Measurements from ENCODE around the gene MYL4. TPM values are rescaled to one million over a fixed set of nuclear protein-coding genes. Genes with fewer than 3 reads are reported as not detected.

Gene MYL4
- total and polyA plus RNA-seq, 10 of the 15 experiments (the other 5 are each of a cell fraction or from before 2014, with no cell fraction given): 0.23 to 1.6 (median 0.58) TPM; not detected in 3

DNA sequence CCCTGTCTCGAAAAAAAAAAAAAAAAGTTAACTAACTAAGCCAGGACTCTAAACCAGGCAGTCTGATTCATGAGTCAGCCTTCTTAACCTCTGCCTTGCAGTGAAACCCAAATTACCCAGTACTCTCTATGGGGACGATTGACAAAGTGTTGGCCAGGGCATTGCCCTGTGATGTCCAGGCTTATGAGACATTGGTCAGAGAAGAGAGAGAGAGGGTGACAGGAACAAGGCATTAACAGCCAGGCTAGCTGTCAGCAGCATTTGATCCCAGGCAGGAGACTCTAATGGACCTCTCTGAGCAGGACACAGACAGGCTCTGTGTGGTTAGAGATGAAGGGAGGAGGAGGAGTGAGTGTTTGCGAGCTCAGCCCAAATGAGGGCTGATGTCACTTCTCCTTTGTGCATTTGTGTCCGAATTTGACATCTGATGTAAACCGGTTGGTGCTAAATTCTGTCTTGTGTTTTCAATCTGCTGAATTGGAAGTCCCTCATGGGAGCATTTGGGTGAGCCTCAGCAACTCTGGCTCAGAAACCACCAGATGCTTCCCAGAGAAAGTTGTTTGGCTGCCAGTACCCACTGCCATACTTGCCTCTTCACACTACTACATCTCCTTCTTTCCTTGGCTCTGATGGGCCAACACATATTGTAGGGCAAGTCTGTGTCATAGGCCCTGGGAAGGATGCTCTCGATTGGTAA is 4.3 kb upstream of the MYL4 start (continued):
- TF ChIP-seq FOS (IDR thresholded peaks at IDR 0.05; ENCODE audit: borderline replicate concordance, extremely low read depth, insufficient read length): no peak
- no peak for TF ChIP-seq PML (IDR thresholded peaks at IDR 0.05; ENCODE audit: low read length)
- 0 out of 2 replicates have a peak, but pooled peaks have one; percentile 12 for TF ChIP-seq HDGF (IDR thresholded peaks at IDR 0.05)
- TF ChIP-seq, protein P1, sequence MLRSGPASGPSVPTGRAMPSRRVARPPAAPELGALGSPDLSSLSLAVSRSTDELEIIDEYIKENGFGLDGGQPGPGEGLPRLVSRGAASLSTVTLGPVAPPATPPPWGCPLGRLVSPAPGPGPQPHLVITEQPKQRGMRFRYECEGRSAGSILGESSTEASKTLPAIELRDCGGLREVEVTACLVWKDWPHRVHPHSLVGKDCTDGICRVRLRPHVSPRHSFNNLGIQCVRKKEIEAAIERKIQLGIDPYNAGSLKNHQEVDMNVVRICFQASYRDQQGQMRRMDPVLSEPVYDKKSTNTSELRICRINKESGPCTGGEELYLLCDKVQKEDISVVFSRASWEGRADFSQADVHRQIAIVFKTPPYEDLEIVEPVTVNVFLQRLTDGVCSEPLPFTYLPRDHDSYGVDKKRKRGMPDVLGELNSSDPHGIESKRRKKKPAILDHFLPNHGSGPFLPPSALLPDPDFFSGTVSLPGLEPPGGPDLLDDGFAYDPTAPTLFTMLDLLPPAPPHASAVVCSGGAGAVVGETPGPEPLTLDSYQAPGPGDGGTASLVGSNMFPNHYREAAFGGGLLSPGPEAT (IDR thresholded peaks at IDR 0.05; ENCODE audit: low read depth): no peak
- TF ChIP-seq LARP7 (IDR thresholded peaks at IDR 0.05): 0 out of 2 replicates have a peak, but pooled peaks have one; percentile 18
- TF ChIP-seq MEF2A (IDR thresholded peaks at IDR 0.05; ENCODE audit: insufficient read depth, low read depth, low read length): no peak
- no peak for TF ChIP-seq NR2C2 (IDR thresholded peaks at IDR 0.05; ENCODE audit: borderline replicate concordance, control insufficient read depth, insufficient read length, low read depth)
- TF ChIP-seq, protein P2, sequence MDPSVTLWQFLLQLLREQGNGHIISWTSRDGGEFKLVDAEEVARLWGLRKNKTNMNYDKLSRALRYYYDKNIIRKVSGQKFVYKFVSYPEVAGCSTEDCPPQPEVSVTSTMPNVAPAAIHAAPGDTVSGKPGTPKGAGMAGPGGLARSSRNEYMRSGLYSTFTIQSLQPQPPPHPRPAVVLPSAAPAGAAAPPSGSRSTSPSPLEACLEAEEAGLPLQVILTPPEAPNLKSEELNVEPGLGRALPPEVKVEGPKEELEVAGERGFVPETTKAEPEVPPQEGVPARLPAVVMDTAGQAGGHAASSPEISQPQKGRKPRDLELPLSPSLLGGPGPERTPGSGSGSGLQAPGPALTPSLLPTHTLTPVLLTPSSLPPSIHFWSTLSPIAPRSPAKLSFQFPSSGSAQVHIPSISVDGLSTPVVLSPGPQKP (IDR thresholded peaks at IDR 0.05; ENCODE audit: low read depth, low read length): no peak
- TF ChIP-seq KLF5 (IDR thresholded peaks at IDR 0.05; ENCODE audit: partially characterized antibody): no peak
- TF ChIP-seq RUNX3 (IDR thresholded peaks at IDR 0.05; ENCODE audit: low read length): peak; percentile 76
- no peak for TF ChIP-seq ZNF274 (IDR thresholded peaks at IDR 0.05; ENCODE audit: insufficient read depth, insufficient read length)
- no peak for TF ChIP-seq NR2F1 (conservative IDR thresholded peaks at IDR 0.05)
- no peak for TF ChIP-seq CBFB (IDR thresholded peaks at IDR 0.05; ENCODE audit: low read depth)
- no peak for TF ChIP-seq ZNF622 (IDR thresholded peaks at IDR 0.05)
- no peak for TF ChIP-seq SMAD1 (IDR thresholded peaks at IDR 0.05; ENCODE audit: low read depth, partially characterized antibody)
- TF ChIP-seq POLR2AphosphoS2 (IDR thresholded peaks at IDR 0.05; ENCODE audit: low read depth, low read length): no peak
- peak; percentile 63; the same call in 1 of the 2 replicates for TF ChIP-seq ZNF384 (IDR thresholded peaks at IDR 0.05; ENCODE audit: borderline replicate concordance, low read depth, low read length)
- TF ChIP-seq ASH2L (IDR thresholded peaks at IDR 0.05; ENCODE audit: borderline replicate concordance, low read depth): 0 out of 2 replicates have a peak, but pooled peaks have one; percentile 14
- TF ChIP-seq IKZF1 (conservative IDR thresholded peaks at IDR 0.05): no peak
- no peak for TF ChIP-seq MYC (IDR thresholded peaks at IDR 0.05; ENCODE audit: insufficient read depth, insufficient read length, insufficient replicate concordance, low read length, severe bottlenecking)
- TF ChIP-seq BMI1 (IDR thresholded peaks at IDR 0.05; ENCODE audit: borderline replicate concordance): no peak
- no peak for TF ChIP-seq EED (IDR thresholded peaks at IDR 0.05; ENCODE audit: low read depth)
- TF ChIP-seq ETV6 (conservative IDR thresholded peaks at IDR 0.05 in 1 of 2, IDR thresholded peaks at IDR 0.05 in 1 of 2; ENCODE audit: borderline replicate concordance in 1 of 2, low read depth in 1 of 2): no peak
- TF ChIP-seq TBL1XR1 (IDR thresholded peaks at IDR 0.05; ENCODE audit: low read depth, low read length): no peak
- no peak for TF ChIP-seq TCF7 (IDR thresholded peaks at IDR 0.05; ENCODE audit: borderline replicate concordance)
- TF ChIP-seq, protein P3, sequence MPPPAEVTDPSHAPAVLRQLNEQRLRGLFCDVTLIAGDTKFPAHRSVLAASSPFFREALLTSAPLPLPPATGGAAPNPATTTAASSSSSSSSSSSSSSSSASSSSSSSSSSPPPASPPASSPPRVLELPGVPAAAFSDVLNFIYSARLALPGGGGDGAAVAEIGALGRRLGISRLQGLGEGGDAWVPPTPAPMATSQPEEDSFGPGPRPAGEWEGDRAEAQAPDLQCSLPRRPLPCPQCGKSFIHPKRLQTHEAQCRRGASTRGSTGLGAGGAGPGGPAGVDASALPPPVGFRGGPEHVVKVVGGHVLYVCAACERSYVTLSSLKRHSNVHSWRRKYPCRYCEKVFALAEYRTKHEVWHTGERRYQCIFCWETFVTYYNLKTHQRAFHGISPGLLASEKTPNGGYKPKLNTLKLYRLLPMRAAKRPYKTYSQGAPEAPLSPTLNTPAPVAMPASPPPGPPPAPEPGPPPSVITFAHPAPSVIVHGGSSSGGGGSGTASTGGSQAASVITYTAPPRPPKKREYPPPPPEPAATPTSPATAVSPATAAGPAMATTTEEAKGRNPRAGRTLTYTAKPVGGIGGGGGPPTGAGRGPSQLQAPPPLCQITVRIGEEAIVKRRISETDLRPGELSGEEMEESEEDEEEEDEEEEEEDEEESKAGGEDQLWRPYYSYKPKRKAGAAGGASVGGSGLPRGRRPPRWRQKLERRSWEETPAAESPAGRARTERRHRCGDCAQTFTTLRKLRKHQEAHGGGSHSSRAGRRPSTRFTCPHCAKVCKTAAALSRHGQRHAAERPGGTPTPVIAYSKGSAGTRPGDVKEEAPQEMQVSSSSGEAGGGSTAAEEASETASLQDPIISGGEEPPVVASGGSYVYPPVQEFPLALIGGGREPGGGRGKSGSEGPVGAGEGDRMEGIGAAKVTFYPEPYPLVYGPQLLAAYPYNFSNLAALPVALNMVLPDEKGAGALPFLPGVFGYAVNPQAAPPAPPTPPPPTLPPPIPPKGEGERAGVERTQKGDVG (CRISPR knock-in tag; IDR thresholded peaks at IDR 0.05): no peak
- TF ChIP-seq ZSCAN29 (IDR thresholded peaks at IDR 0.05): no peak

Data from GM12878 (cell line).